K562 (cell line): ENCODE results near the gene HS3ST2. TPM values are rescaled to one million over a fixed set of nuclear protein-coding genes. Genes with fewer than 3 reads are reported as not detected.
A peak's percentile ranks its signal among the peaks of the same experiment; 100 is the strongest.

ENCODE experiments used
- ATAC-seq: fragments of 200-7000 bp; cut with Tn5 transposase; 3 replicates; pipeline ENCODE4 v1.9.1; 2020; ENCODE audit warnings: moderate library complexity
- BruUV-seq: library from RNA; stranded (reverse); fragments of 400-500 nt; replicated peaks from 2 replicates; lab custom pipeline; 2021; lab: Mats Ljungman, UMichigan
- CTCF ChIA-PET: fragments of 300-600 bp; formaldehyde crosslinking; extraction: SDS; loops from one replicate; lab custom pipeline; 2021; ENCODE audit warnings: low intra/inter-chr PET ratio; lab: Yijun Ruan, JAX
- POLR2A ChIA-PET: fragments of 300-600, 350-650 bp; sonication (Branson Sonifier 250); formaldehyde crosslinking; extraction: SDS; loops from one replicate; lab custom pipeline; 2021; ENCODE audit warnings: antibody characterized with exemption, inconsistent platforms; lab: Yijun Ruan, JAX
- DNase-seq, 4 experiments: peaks; one replicate each; pipeline versions ENCODE4 v3.0.0 to v3.0.0-alpha.2; 2011 to 2018; ENCODE audit warnings: low spot score in 3 of 4, mixed read lengths in 3 of 4; ENCODE audit errors: extremely low read depth in 1 of 4
- FAIRE-seq: peaks from 2 replicates; lab custom pipeline; 2011; peaks lifted over from hg19 to GRCh38; lab: Jason Lieb, UNC
- H2AFZ ChIP-seq: 2 replicates; pipeline ENCODE4 v1.6.0; 2011; ENCODE audit warnings: low read depth, low read length, control low read depth, inconsistent platforms
- H3K27ac ChIP-seq: fragments of 200-600 bp; 3 replicates; pipeline ENCODE4 v1.8.0; 2011; ENCODE audit warnings: low read depth, mild to moderate bottlenecking, control low read depth, inconsistent platforms, low read length, moderate library complexity, mixed read lengths; ENCODE audit errors: extremely low read depth
- H3K27me3 ChIP-seq, 2 experiments: fragments of 300-600 bp in 1 of 2; 2 replicates in 1 of 2; 3 replicates in 1 of 2; pipeline versions ENCODE4 v1.6.0 to v1.8.0; 2011; ENCODE audit warnings: inconsistent platforms in 2 of 2, low read length in 2 of 2, mild to moderate bottlenecking in 1 of 2, mixed read lengths in 1 of 2, moderate library complexity in 1 of 2; ENCODE audit not compliant: control insufficient read depth in 2 of 2, insufficient read depth in 2 of 2
- H3K36me3 ChIP-seq: fragments of 300-600 bp; 3 replicates; pipeline ENCODE4 v1.8.0; 2011; ENCODE audit warnings: mild to moderate bottlenecking, low read length, inconsistent platforms; ENCODE audit not compliant: control insufficient read depth, insufficient read depth
- H3K4me1 ChIP-seq, 2 experiments: fragments of 200-600 bp in 1 of 2; replicated peaks in 1 of 2; 2 replicates in 1 of 2; 3 replicates in 1 of 2; pipeline versions ENCODE4 v1.5.1 to v1.8.0; 2011; ENCODE audit warnings: inconsistent platforms in 2 of 2, low read length in 2 of 2, mild to moderate bottlenecking in 1 of 2, mixed read lengths in 1 of 2, moderate library complexity in 1 of 2; ENCODE audit not compliant: control insufficient read depth in 2 of 2, insufficient read depth in 2 of 2
- H3K4me2 ChIP-seq: 2 replicates; pipeline ENCODE4 v1.6.1; 2011; ENCODE audit warnings: low read length, control low read depth, inconsistent platforms, mixed read lengths; ENCODE audit not compliant: insufficient read depth
- H3K4me3 ChIP-seq: fragments of 200-600 bp; sonication (generic), shearing (Covaris generic); 2 replicates; pipeline ENCODE4 v1.5.1; 2016; ENCODE audit warnings: control low read depth, inconsistent platforms
- H3K79me2 ChIP-seq: fragments of 200-600 bp; 3 replicates; pipeline ENCODE4 v1.8.0; 2011; ENCODE audit warnings: low read length, inconsistent platforms; ENCODE audit not compliant: control insufficient read depth, insufficient read depth
- H3K9ac ChIP-seq, 2 experiments: 2 replicates each; pipeline versions ENCODE4 v1.6.0 to v1.6.1; 2011; ENCODE audit warnings: low read depth in 2 of 2, low read length in 2 of 2, control low read depth in 1 of 2, inconsistent platforms in 1 of 2, mild to moderate bottlenecking in 1 of 2, mixed read lengths in 1 of 2; ENCODE audit not compliant: insufficient read depth in 1 of 2
- H3K9me1 ChIP-seq: one replicate; pipeline ENCODE4 v1.6.0; 2011; ENCODE audit warnings: inconsistent platforms, mild to moderate bottlenecking, low read length, moderate library complexity; ENCODE audit not compliant: control insufficient read depth, insufficient read depth
- H3K9me3 ChIP-seq: replicated peaks from 2 replicates; pipeline ENCODE4 v1.5.1; 2011; ENCODE audit warnings: low read depth, low read length, inconsistent platforms; ENCODE audit not compliant: control insufficient read depth, insufficient read depth
- H4K20me1 ChIP-seq: replicated peaks from 2 replicates; pipeline ENCODE4 v1.6.1; 2011; ENCODE audit warnings: low read length, inconsistent platforms, mixed read lengths; ENCODE audit not compliant: control insufficient read depth, insufficient read depth
- C11orf30 ChIP-seq: fragments of 450-650 bp; IDR thresholded peaks from 2 replicates; pipeline ENCODE4 v1.6.1; 2016; ENCODE audit warnings: low read depth, mild to moderate bottlenecking
- EHMT2 ChIP-seq: fragments of 450-650 bp; IDR thresholded peaks from 2 replicates; pipeline ENCODE4 v1.6.1; 2018; ENCODE audit warnings: antibody characterized with exemption
- FUS ChIP-seq: fragments of 200-400 bp; formaldehyde crosslinking; optimal IDR thresholded peaks from 2 replicates; pipeline ENCODE3; 2017; ENCODE audit warnings: low read depth, low read length
- HDAC1 ChIP-seq, 2 experiments: fragments of 450-650 bp; IDR thresholded peaks; 2 replicates each; pipeline ENCODE4 v1.6.1; 2016 to 2017; ENCODE audit warnings: inconsistent platforms in 1 of 2, mild to moderate bottlenecking in 1 of 2, moderate library complexity in 1 of 2
- HSF4 ChIP-seq: fragments of 250-450 bp; sonication (Bioruptor Pico); IDR thresholded peaks from 2 replicates; pipeline ENCODE4 v2.1.2; 2022; ENCODE audit warnings: mild to moderate bottlenecking, moderate library complexity, borderline replicate concordance
- KDM5B ChIP-seq: fragments of 200-600 bp; sonication (generic); IDR thresholded peaks from 2 replicates; pipeline ENCODE4 v1.6.1; 2012; ENCODE audit warnings: low read depth, mild to moderate bottlenecking, moderate library complexity, low read length, control low read depth, inconsistent platforms; ENCODE audit not compliant: insufficient replicate concordance
- MXI1 ChIP-seq: IDR thresholded peaks from 2 replicates; pipeline ENCODE4 v1.6.1; 2011; ENCODE audit warnings: low read depth, mild to moderate bottlenecking, improper control_type of control experiment, low read length
- NR3C1 ChIP-seq: sonication (generic); formaldehyde crosslinking; IDR thresholded peaks from 2 replicates; pipeline ENCODE4 v1.8.1; 2022; ENCODE audit warnings: missing genetic modification reagents
- TAF15 ChIP-seq: fragments of 200-400 bp; formaldehyde crosslinking; IDR thresholded peaks from 2 replicates; pipeline ENCODE4 v1.6.1; 2017; ENCODE audit warnings: mild to moderate bottlenecking, low read depth, low read length, moderate library complexity
- TEAD2 ChIP-seq: fragments of 450-650 bp; IDR thresholded peaks from 2 replicates; pipeline ENCODE4 v1.6.1; 2016; ENCODE audit warnings: missing genetic modification characterization, control low read depth, missing compliant biosample characterization
- ZNF316 ChIP-seq: fragments of 450-650 bp; IDR thresholded peaks from 2 replicates; pipeline ENCODE4 v1.6.1; 2016
- ZNF384 ChIP-seq: IDR thresholded peaks from 2 replicates; pipeline ENCODE4 v1.6.1; 2012; ENCODE audit warnings: low read depth, low read length, improper control_type of control experiment
- WGBS: fragments of 100-300 bp; shearing (Covaris generic); methylation state at CpG from one replicate; pipeline ENCODE4 v1.1.6; 2016; ENCODE audit warnings: low coverage, mixed read lengths; ENCODE audit not compliant: insufficient coverage; ENCODE audit errors: missing lambda C conversion rate; 5-methylcytosine and 5-hydroxymethylcytosine counted together
- in situ Hi-C: fragments of 300-500 bp; cut with MboI; formaldehyde crosslinking; loops from 4 replicates; pipeline ENCODE4 v1.15.0; 2018; ENCODE audit warnings: inconsistent platforms, mixed read lengths
- intact Hi-C: fragments of 100-400 bp; cut with micrococcal nuclease; formaldehyde crosslinking; loops from 2 replicates; pipeline ENCODE4 v1.14.2; 2022
- polyA plus RNA-seq, 8 experiments: library from polyadenylated mRNA; depleted of rRNA in 4 of 8; stranded (reverse) in 5 of 8; unstranded in 3 of 8; fragments of >200 nt; fragmentation: Nextera tagmentation in 2 of 8; fragmentation: Illumina TruSeq in 1 of 8; extraction: Ambion mirVana in 2 of 8; extraction: Trizol in 1 of 8; gene quantifications; 2 replicates each; pipeline versions ENCODE4 v1.2.1 to v1.2.3, GENCODE V29; 2011 to 2014; ENCODE audit warnings: inconsistent platforms in 1 of 8, missing spikeins in 1 of 8
- total RNA-seq, 7 experiments: library from RNA; depleted of rRNA in 6 of 7; stranded (reverse); fragments of >200 nt in 6 of 7; fragmentation: Illumina TruSeq in 2 of 7; extraction: Trizol in 2 of 7; gene quantifications; 2 replicates each; pipeline versions ENCODE4 v1.2.1 to v1.2.3, GENCODE V29; 2011 to 2021; ENCODE audit warnings: low replicate concordance in 1 of 7
- TF ChIP-seq, protein P1 (sequence below): sonication (generic); formaldehyde crosslinking; IDR thresholded peaks from 2 replicates; pipeline ENCODE4 v1.8.0; 2022; ENCODE audit warnings: missing genetic modification reagents, mild to moderate bottlenecking, moderate library complexity, borderline replicate concordance

Gene HS3ST2
- total and polyA plus RNA-seq, 9 of the 15 experiments (the other 6 are each of a cell fraction or from before 2014, with no cell fraction given), result not detected

DNA sequence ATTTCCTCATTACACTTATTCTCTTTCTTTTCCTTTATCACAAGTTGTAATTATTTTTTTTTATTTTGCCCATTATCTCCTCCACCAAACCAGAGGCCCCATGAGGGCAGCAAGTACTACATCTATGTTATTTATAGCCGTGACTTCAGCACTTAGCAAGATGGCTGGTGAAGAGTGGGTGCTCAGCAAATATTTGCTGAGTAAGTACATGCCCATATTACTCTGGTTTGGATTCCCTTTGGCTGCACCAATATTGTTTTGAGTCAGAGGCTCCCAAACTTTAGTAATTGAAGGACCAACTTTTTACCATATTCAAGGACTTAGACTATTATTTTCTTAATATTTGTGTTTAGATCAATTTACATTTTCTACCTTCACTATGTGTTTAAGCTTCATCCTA lies 83.2 kb downstream of the HS3ST2 start:
- no peaks in the 10 kb centered on the region for H3K79me2 ChIP-seq
- no peaks in the 10 kb centered on the region for H4K20me1 ChIP-seq
- DNase-seq, result no peak
- in situ Hi-C loops, result no loop called here
- ChIA-PET CTCF (no interaction called here), POLR2A (no interaction called here)
- no peak overlapping the region for H3K27ac ChIP-seq
- no peaks in the 10 kb centered on the region for H3K36me3 ChIP-seq
- ATAC-seq, result no peak
- H3K9me1 ChIP-seq, result no peaks in the 10 kb centered on the region
- H3K4me3 ChIP-seq, result no peak overlapping the region
- 0% methylated on average over 1 of the region's 1 CpG for WGBS
- no peak for TF ChIP-seq KDM5B
- peak; percentile 22; the same call in 1 of the 2 replicates for TF ChIP-seq ZNF316
- no peak for TF ChIP-seq NR3C1 (CRISPR knock-in tag)
- no peak for TF ChIP-seq HDAC1 (IDR thresholded peaks at IDR 0.05)
- TF ChIP-seq C11orf30, result peak; percentile 15; the same call in 1 of the 2 replicates
- TF ChIP-seq EHMT2, result no peak
- TF ChIP-seq MXI1, result no peak
- TF ChIP-seq, all 486 proteins: peak for 2
- intact Hi-C loops, result no loop called here
- Histone ChIP-seq H3K4me1 (no peaks in the 10 kb centered on the region), H3K4me2 (no peak overlapping the region), H2AFZ (no peak overlapping the region), H3K27me3 (peaks cover 0 to 11% of the 10 kb centered on the region in 2 experiments; a peak in 1 of 5 replicates), H3K9me3 (no peaks in the 10 kb centered on the region), H3K9ac (no peak overlapping the region)
- no TSS peak for BruUV-seq
- FAIRE-seq, result no peak

DNA sequence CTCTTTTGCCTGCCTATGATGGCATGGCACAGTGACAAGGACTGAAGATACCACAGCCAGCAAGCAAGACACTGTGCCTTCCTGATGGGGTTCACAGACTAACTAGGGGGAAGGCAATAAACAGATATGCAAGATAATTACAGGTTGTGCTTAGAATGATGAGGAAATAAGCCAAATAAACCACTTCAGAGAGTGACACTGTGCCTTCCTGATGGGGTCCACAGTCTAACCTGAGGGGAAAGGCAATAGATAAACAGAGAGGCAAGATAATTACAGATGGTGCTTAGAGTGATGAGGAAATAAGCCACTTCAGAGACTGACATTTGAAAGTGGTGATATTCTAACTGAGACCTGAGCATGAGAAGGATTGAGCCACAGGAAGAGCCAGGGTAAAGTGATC lies 84.2 kb downstream of the HS3ST2 start:
- BruUV-seq, result no TSS peak
- no peaks in the 10 kb centered on the region for H3K79me2 ChIP-seq
- in situ Hi-C loops (no loop called here), intact Hi-C loops (loop anchor here (2.0 kb wide), 1 partner anchor 163 kb away; no protein-coding TSS in a partner anchor)
- POLR2A ChIA-PET, result no interaction called here
- peaks cover 0 to 11% of the 10 kb centered on the region in 2 experiments; a peak in 1 of 5 replicates for H3K27me3 ChIP-seq
- CTCF ChIA-PET, result interaction anchor here (1.2 kb wide), 1 partner anchor 50 kb away, joined by 4 read pairs; no protein-coding TSS in a partner anchor
- no peaks in the 10 kb centered on the region for H3K9me1 ChIP-seq
- no peak for ATAC-seq
- no peak overlapping the region for H3K9ac ChIP-seq
- H4K20me1 ChIP-seq, result no peaks in the 10 kb centered on the region
- H3K4me3 ChIP-seq, result no peak overlapping the region
- no peak for DNase-seq
- H3K9me3 ChIP-seq, result no peaks in the 10 kb centered on the region
- no peaks in the 10 kb centered on the region for H3K4me1 ChIP-seq
- H3K4me2 ChIP-seq, result no peak overlapping the region
- FAIRE-seq, result no peak
- TF ChIP-seq HSF4 (CRISPR knock-in tag) (no peak), TAF15 (no peak), TEAD2 (tag) (no peak), FUS (no peak), ZNF384 (no peak)
- TF ChIP-seq, protein P1, sequence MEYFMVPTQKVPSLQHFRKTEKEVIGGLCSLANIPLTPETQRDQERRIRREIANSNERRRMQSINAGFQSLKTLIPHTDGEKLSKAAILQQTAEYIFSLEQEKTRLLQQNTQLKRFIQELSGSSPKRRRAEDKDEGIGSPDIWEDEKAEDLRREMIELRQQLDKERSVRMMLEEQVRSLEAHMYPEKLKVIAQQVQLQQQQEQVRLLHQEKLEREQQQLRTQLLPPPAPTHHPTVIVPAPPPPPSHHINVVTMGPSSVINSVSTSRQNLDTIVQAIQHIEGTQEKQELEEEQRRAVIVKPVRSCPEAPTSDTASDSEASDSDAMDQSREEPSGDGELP (CRISPR knock-in tag), result no peak
- no peaks in the 10 kb centered on the region for H3K36me3 ChIP-seq
- no peak overlapping the region for H2AFZ ChIP-seq
- H3K27ac ChIP-seq, result no peak overlapping the region
